ENCODE data around the gene ROR2.

DNA sequence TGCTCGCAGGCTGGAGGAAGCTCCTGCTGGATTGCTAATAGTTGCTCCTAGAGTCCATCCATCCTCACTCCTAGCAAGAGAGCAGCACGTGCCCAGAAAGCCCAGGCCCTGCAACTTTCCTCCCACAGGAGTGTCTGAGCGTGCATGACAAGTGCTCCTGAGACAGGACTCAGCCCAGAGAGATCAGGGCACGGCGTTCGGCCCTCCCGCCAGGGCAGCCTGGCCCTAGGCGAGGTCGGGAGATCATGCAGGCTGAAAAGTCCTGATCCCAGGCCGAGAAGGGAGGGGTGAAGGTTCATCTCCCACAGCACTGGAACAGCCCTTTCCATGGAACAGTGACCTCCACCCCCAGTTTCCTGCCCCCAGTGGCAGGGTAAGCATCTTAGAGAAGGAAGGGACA is 94.8 kb downstream of the ROR2 start:
- TF ChIP-seq, protein P1, sequence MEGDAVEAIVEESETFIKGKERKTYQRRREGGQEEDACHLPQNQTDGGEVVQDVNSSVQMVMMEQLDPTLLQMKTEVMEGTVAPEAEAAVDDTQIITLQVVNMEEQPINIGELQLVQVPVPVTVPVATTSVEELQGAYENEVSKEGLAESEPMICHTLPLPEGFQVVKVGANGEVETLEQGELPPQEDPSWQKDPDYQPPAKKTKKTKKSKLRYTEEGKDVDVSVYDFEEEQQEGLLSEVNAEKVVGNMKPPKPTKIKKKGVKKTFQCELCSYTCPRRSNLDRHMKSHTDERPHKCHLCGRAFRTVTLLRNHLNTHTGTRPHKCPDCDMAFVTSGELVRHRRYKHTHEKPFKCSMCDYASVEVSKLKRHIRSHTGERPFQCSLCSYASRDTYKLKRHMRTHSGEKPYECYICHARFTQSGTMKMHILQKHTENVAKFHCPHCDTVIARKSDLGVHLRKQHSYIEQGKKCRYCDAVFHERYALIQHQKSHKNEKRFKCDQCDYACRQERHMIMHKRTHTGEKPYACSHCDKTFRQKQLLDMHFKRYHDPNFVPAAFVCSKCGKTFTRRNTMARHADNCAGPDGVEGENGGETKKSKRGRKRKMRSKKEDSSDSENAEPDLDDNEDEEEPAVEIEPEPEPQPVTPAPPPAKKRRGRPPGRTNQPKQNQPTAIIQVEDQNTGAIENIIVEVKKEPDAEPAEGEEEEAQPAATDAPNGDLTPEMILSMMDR (IDR thresholded peaks at IDR 0.05) = no peak
- TF ChIP-seq ZFX (IDR thresholded peaks at IDR 0.05; ENCODE audit: borderline replicate concordance) = no peak

Data from 22Rv1 (cell line).